Thyroid gland (tissue), 4 donors: ENCODE measurements around the gene ANKFY1.

ENCODE experiments used
- CTCF ChIP-seq, 6 experiments: fragments of 200-600 bp in 3 of 6; fragments of 450-650 bp in 3 of 6; sonication (generic) in 3 of 6; IDR thresholded peaks; one replicate each; pipeline ENCODE4 v1.5.1; 2016 to 2019; ENCODE audit warnings: antibody characterized with exemption in 6 of 6, mild to moderate bottlenecking in 2 of 6, inconsistent platforms in 1 of 6, moderate library complexity in 1 of 6
- POLR2A ChIP-seq, 2 donors: fragments of 450-650 bp; IDR thresholded peaks; one replicate each; pipeline ENCODE4 v1.6.1; 2017; ENCODE audit warnings: antibody characterized with exemption in 2 of 2, mild to moderate bottlenecking in 2 of 2, moderate library complexity in 1 of 2

GRCh38 chr17:4120332-4120731 is 143.4 kb downstream of the ANKFY1 start:
- TF ChIP-seq CTCF (IDR thresholded peaks at IDR 0.05), result no peak
- no peak for TF ChIP-seq POLR2A (IDR thresholded peaks at IDR 0.05)
